ENCODE data around the gene GPSM1. TPM values are rescaled to one million over a fixed set of nuclear protein-coding genes. Genes with fewer than 3 reads are reported as not detected.

GPSM1 gene
- total RNA-seq, 1 experiment from 2014 or later, result 26.4 TPM

GRCh38 chr9:136286987-136287379, 40.4 kb upstream of the GPSM1 start:
- DNase-seq (ENCODE audit: low read depth, low spot score) (no peak), ATAC-seq (no peak)
- no peak overlapping the region for H3K4me3 ChIP-seq (replicated peaks in 1 of 2; ENCODE audit: low read depth in 1 of 2, low read length in 2 of 2)
- H3K9me3 ChIP-seq (ENCODE audit: control insufficient read depth in 1 of 2, insufficient read depth in 1 of 2, low read depth in 1 of 2, low read length in 2 of 2), result no peaks in the 10 kb centered on the region
- ChIA-PET POLR2A (no interaction called here), RAD21 (ENCODE audit: low non-redundant PET in 1 of 2, low total read pairs in 2 of 2, uncharacterized antibody in 2 of 2, unreplicated experiment in 2 of 2) (no interaction called here), CTCF (no interaction called here)
- H3K27me3 ChIP-seq (ENCODE audit: insufficient read depth, low read length), result no peaks in the 10 kb centered on the region
- peaks cover 14 to 24% of the 10 kb centered on the region in 2 experiments; a peak in 3 of 4 replicates for H3K4me1 ChIP-seq (ENCODE audit: control insufficient read depth in 1 of 2, insufficient read depth in 2 of 2, low read length in 2 of 2)
- no peaks in the 10 kb centered on the region for H3K36me3 ChIP-seq (ENCODE audit: control insufficient read depth in 1 of 2, insufficient read depth in 2 of 2, low read length in 2 of 2)
- BruUV-seq (replicated peaks), result no TSS peak
- no peak overlapping the region for H3K9ac ChIP-seq (ENCODE audit: low read length)
- H4K20me1 ChIP-seq (ENCODE audit: insufficient read depth), result no peaks in the 10 kb centered on the region
- H3K27ac ChIP-seq (ENCODE audit: low read depth, low read length), result no peak overlapping the region
- no peak overlapping the region for H3K4me2 ChIP-seq (ENCODE audit: low read length)
- intact Hi-C loops (cut with micrococcal nuclease), result loop anchor here (10.0 kb wide), 1 partner anchor 322 kb away; the partner anchor contains the start of gene UBAC1
- no peaks in the 10 kb centered on the region for H3K79me2 ChIP-seq (ENCODE audit: insufficient read depth, low read length)
- TF ChIP-seq EZH2phosphoT487 (IDR thresholded peaks at IDR 0.05; ENCODE audit: borderline replicate concordance), result no peak
- no peak for TF ChIP-seq ELF1 (IDR thresholded peaks at IDR 0.05; ENCODE audit: borderline replicate concordance, low read depth)
- no peak for TF ChIP-seq TCF7L2 (IDR thresholded peaks at IDR 0.05; ENCODE audit: borderline replicate concordance, extremely low read depth, insufficient read depth, insufficient read length)
- no peak for TF ChIP-seq ZNF274 (IDR thresholded peaks at IDR 0.05; ENCODE audit: low read depth, low read length)
- no peak for TF ChIP-seq CBX3 (IDR thresholded peaks at IDR 0.05; ENCODE audit: low read depth)
- no peak for TF ChIP-seq ATF3 (IDR thresholded peaks at IDR 0.05)
- no peak for TF ChIP-seq EGR1 (IDR thresholded peaks at IDR 0.05; ENCODE audit: low read depth)
- TF ChIP-seq, protein P1, sequence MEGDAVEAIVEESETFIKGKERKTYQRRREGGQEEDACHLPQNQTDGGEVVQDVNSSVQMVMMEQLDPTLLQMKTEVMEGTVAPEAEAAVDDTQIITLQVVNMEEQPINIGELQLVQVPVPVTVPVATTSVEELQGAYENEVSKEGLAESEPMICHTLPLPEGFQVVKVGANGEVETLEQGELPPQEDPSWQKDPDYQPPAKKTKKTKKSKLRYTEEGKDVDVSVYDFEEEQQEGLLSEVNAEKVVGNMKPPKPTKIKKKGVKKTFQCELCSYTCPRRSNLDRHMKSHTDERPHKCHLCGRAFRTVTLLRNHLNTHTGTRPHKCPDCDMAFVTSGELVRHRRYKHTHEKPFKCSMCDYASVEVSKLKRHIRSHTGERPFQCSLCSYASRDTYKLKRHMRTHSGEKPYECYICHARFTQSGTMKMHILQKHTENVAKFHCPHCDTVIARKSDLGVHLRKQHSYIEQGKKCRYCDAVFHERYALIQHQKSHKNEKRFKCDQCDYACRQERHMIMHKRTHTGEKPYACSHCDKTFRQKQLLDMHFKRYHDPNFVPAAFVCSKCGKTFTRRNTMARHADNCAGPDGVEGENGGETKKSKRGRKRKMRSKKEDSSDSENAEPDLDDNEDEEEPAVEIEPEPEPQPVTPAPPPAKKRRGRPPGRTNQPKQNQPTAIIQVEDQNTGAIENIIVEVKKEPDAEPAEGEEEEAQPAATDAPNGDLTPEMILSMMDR (IDR thresholded peaks at IDR 0.05 in 2 of 3, conservative IDR thresholded peaks at IDR 0.05 in 1 of 3; ENCODE audit: borderline replicate concordance in 1 of 3, insufficient read depth in 1 of 3, low read depth in 2 of 3, low read length in 2 of 3), result no peak
- TF ChIP-seq JUND (IDR thresholded peaks at IDR 0.05), result no peak
- TF ChIP-seq RAD21 (IDR thresholded peaks at IDR 0.05; ENCODE audit: low read depth), result no peak
- TF ChIP-seq SP1 (IDR thresholded peaks at IDR 0.05; ENCODE audit: low read depth), result no peak
- TF ChIP-seq ZBTB33 (IDR thresholded peaks at IDR 0.05; ENCODE audit: extremely low read depth, insufficient replicate concordance, low read length), result no peak
- TF ChIP-seq YY1 (IDR thresholded peaks at IDR 0.05; ENCODE audit: extremely low read depth, insufficient replicate concordance, low read depth, low read length), result no peak
- TF ChIP-seq SIN3A (IDR thresholded peaks at IDR 0.05; ENCODE audit: low read depth), result no peak
- no peak for TF ChIP-seq EZH2 (IDR thresholded peaks at IDR 0.05)
- H3K9me2 ChIP-seq (ENCODE audit: insufficient read depth), result no peaks in the 10 kb centered on the region
- H2AFZ ChIP-seq (ENCODE audit: low read depth, low read length, poor library complexity, severe bottlenecking), result no peak overlapping the region

All from HCT116 (cell line).